ENCODE results near the gene ATP11A. TPM values are rescaled to one million over a fixed set of nuclear protein-coding genes. Genes with fewer than 3 reads are reported as not detected.
"Not testable (repeated sequence)": the region's sequence is repeated elsewhere in the genome, so short reads cannot be mapped to it uniquely, and the experiment has no call there.

ATP11A gene
- total and polyA plus RNA-seq, 5 donors from 2014 or later, result 3.8 to 75.7 (median 5.0) TPM

- Mint-ChIP-seq H3K4me1 (peaks cover 0 to 2% (median 0%) of the 10 kb centered on the region in 4 donors), H3K27me3 (no peaks in the 10 kb centered on the region), H3K9me3 (no peaks in the 10 kb centered on the region), H3K36me3 (peaks cover 22% of the 10 kb centered on the region), H3K4me3 (no peak overlapping the region), H3K27ac (no peak overlapping the region)
- Histone ChIP-seq H3K27ac (ENCODE audit: insufficient read depth, low read length, poor library complexity, severe bottlenecking) (no peak overlapping the region), H3K36me3 (ENCODE audit: control insufficient read depth, insufficient read depth, low read length) (peaks cover 27% of the 10 kb centered on the region), H3K4me3 (ENCODE audit: low read depth, low read length) (no peak overlapping the region), H3K4me1 (ENCODE audit: control insufficient read depth, insufficient read depth, low read length, poor library complexity, severe bottlenecking) (no peaks in the 10 kb centered on the region), H3K27me3 (ENCODE audit: control insufficient read depth, insufficient read depth, low read length) (no peaks in the 10 kb centered on the region), H3K9me3 (ENCODE audit: control insufficient read depth in 2 of 2, low read length in 2 of 2) (no peaks in the 10 kb centered on the region)
- DNase-seq (no peak), ATAC-seq (ENCODE audit: low read depth in 2 of 2) (no peak)
Observed at GRCh38 chr13:112881656-112882554, 192.1 kb downstream of the ATP11A start.

- ATAC-seq (ENCODE audit: low read depth in 2 of 2) (no peak), DNase-seq (no peak)
- Histone ChIP-seq H3K4me1 (ENCODE audit: control insufficient read depth, insufficient read depth, low read length, poor library complexity, severe bottlenecking) (no peaks in the 10 kb centered on the region), H3K27me3 (ENCODE audit: control insufficient read depth, insufficient read depth, low read length) (no peaks in the 10 kb centered on the region), H3K9me3 (ENCODE audit: control insufficient read depth in 2 of 2, low read length in 2 of 2) (no peaks in the 10 kb centered on the region), H3K36me3 (ENCODE audit: control insufficient read depth, insufficient read depth, low read length) (peaks cover 27% of the 10 kb centered on the region), H3K4me3 (ENCODE audit: low read depth, low read length) (no peak overlapping the region), H3K27ac (ENCODE audit: insufficient read depth, low read length, poor library complexity, severe bottlenecking) (no peak overlapping the region)
- H3K36me3 Mint-ChIP-seq, result peaks cover 22% of the 10 kb centered on the region
- no peaks in the 10 kb centered on the region for H3K9me3 Mint-ChIP-seq
- peak overlapping the region in 1 of 3 donors; percentile 73 for H3K27ac Mint-ChIP-seq
- H3K27me3 Mint-ChIP-seq, result no peaks in the 10 kb centered on the region
- H3K4me1 Mint-ChIP-seq, result peaks cover 0 to 2% (median 0%) of the 10 kb centered on the region in 4 donors
- no peak overlapping the region for H3K4me3 Mint-ChIP-seq
Observed at GRCh38 chr13:112882555-112883024, 192.8 kb downstream of the ATP11A start.

- H3K27me3 ChIP-seq (ENCODE audit: control insufficient read depth, insufficient read depth, low read length), result no peaks in the 10 kb centered on the region
- H3K4me1 ChIP-seq (ENCODE audit: control insufficient read depth, insufficient read depth, low read length, poor library complexity, severe bottlenecking), result no peaks in the 10 kb centered on the region
- Mint-ChIP-seq H3K9me3 (no peaks in the 10 kb centered on the region), H3K27me3 (no peaks in the 10 kb centered on the region), H3K36me3 (peaks cover 16% of the 10 kb centered on the region), H3K4me3 (no peak overlapping the region), H3K27ac (no peak overlapping the region), H3K4me1 (no peaks in the 10 kb centered on the region)
- ATAC-seq (ENCODE audit: low read depth in 2 of 2), result no peak
- no peak for DNase-seq
- H3K27ac ChIP-seq (ENCODE audit: insufficient read depth, low read length, poor library complexity, severe bottlenecking), result no peak overlapping the region
- H3K4me3 ChIP-seq (ENCODE audit: low read depth, low read length), result no peak overlapping the region
- peaks cover 24% of the 10 kb centered on the region for H3K36me3 ChIP-seq (ENCODE audit: control insufficient read depth, insufficient read depth, low read length)
- no peaks in the 10 kb centered on the region for H3K9me3 ChIP-seq (ENCODE audit: control insufficient read depth in 2 of 2, low read length in 2 of 2)
Observed at GRCh38 chr13:112883241-112883945, 193.6 kb downstream of the ATP11A start.

- H3K27me3 ChIP-seq (ENCODE audit: control insufficient read depth, insufficient read depth, low read length); H3K27ac ChIP-seq (ENCODE audit: insufficient read depth, low read length, poor library complexity, severe bottlenecking); H3K4me1 ChIP-seq (ENCODE audit: control insufficient read depth, insufficient read depth, low read length, poor library complexity, severe bottlenecking); H3K27me3 Mint-ChIP-seq; H3K9me3 Mint-ChIP-seq; H3K27ac Mint-ChIP-seq; DNase-seq; ATAC-seq (ENCODE audit: low read depth in 2 of 2); H3K4me3 Mint-ChIP-seq; H3K9me3 ChIP-seq (ENCODE audit: control insufficient read depth in 2 of 2, low read length in 2 of 2); H3K36me3 Mint-ChIP-seq; H3K4me1 Mint-ChIP-seq; H3K4me3 ChIP-seq (ENCODE audit: low read depth, low read length): not testable (repeated sequence)
- H3K36me3 ChIP-seq (ENCODE audit: control insufficient read depth, insufficient read depth, low read length), result peaks cover 18% of the 10 kb centered on the region
Observed at GRCh38 chr13:112884700-112885099, 194.9 kb downstream of the ATP11A start.

GRCh38 chr13:112885242-112885781 is 195.5 kb downstream of the ATP11A start:
- Histone ChIP-seq H3K4me3 (ENCODE audit: low read depth, low read length) (no peak overlapping the region), H3K27me3 (ENCODE audit: control insufficient read depth, insufficient read depth, low read length) (no peaks in the 10 kb centered on the region), H3K36me3 (ENCODE audit: control insufficient read depth, insufficient read depth, low read length) (peaks cover 13% of the 10 kb centered on the region), H3K27ac (ENCODE audit: insufficient read depth, low read length, poor library complexity, severe bottlenecking) (no peak overlapping the region), H3K9me3 (ENCODE audit: control insufficient read depth in 2 of 2, low read length in 2 of 2) (no peaks in the 10 kb centered on the region), H3K4me1 (ENCODE audit: control insufficient read depth, insufficient read depth, low read length, poor library complexity, severe bottlenecking) (no peaks in the 10 kb centered on the region)
- ATAC-seq (ENCODE audit: low read depth in 2 of 2), result no peak
- no peaks in the 10 kb centered on the region for H3K9me3 Mint-ChIP-seq
- H3K27me3 Mint-ChIP-seq, result peaks cover under 1% of the 10 kb centered on the region
- no peak for DNase-seq
- peak overlapping the region in 1 of 3 donors; percentile 46 for H3K27ac Mint-ChIP-seq
- no peaks in the 10 kb centered on the region for H3K4me1 Mint-ChIP-seq
- H3K4me3 Mint-ChIP-seq, result no peak overlapping the region
- peaks cover 4% of the 10 kb centered on the region for H3K36me3 Mint-ChIP-seq

- Histone ChIP-seq H3K27ac (ENCODE audit: insufficient read depth, low read length, poor library complexity, severe bottlenecking) (no peak overlapping the region), H3K4me1 (ENCODE audit: control insufficient read depth, insufficient read depth, low read length, poor library complexity, severe bottlenecking) (no peaks in the 10 kb centered on the region), H3K27me3 (ENCODE audit: control insufficient read depth, insufficient read depth, low read length) (no peaks in the 10 kb centered on the region), H3K9me3 (ENCODE audit: control insufficient read depth in 2 of 2, low read length in 2 of 2) (no peaks in the 10 kb centered on the region), H3K4me3 (ENCODE audit: low read depth, low read length) (no peak overlapping the region), H3K36me3 (ENCODE audit: control insufficient read depth, insufficient read depth, low read length) (peaks cover 8% of the 10 kb centered on the region)
- Mint-ChIP-seq H3K9me3 (no peaks in the 10 kb centered on the region), H3K27me3 (peaks cover 4% of the 10 kb centered on the region), H3K36me3 (no peaks in the 10 kb centered on the region), H3K4me1 (no peaks in the 10 kb centered on the region), H3K4me3 (no peak overlapping the region), H3K27ac (no peak overlapping the region)
- ATAC-seq (ENCODE audit: low read depth in 2 of 2) (no peak), DNase-seq (no peak)
Observed at GRCh38 chr13:112885782-112886268, 196.0 kb downstream of the ATP11A start.

- H3K36me3 ChIP-seq (ENCODE audit: control insufficient read depth, insufficient read depth, low read length), result peaks cover 6% of the 10 kb centered on the region
- no peaks in the 10 kb centered on the region for H3K9me3 ChIP-seq (ENCODE audit: control insufficient read depth in 2 of 2, low read length in 2 of 2)
- Mint-ChIP-seq H3K27me3 (peaks cover 4% of the 10 kb centered on the region), H3K9me3 (no peaks in the 10 kb centered on the region), H3K4me3 (no peak overlapping the region), H3K4me1 (no peaks in the 10 kb centered on the region), H3K36me3 (no peaks in the 10 kb centered on the region), H3K27ac (no peak overlapping the region)
- no peak overlapping the region for H3K4me3 ChIP-seq (ENCODE audit: low read depth, low read length)
- no peaks in the 10 kb centered on the region for H3K27me3 ChIP-seq (ENCODE audit: control insufficient read depth, insufficient read depth, low read length)
- DNase-seq (no peak), ATAC-seq (ENCODE audit: low read depth in 2 of 2) (no peak)
- H3K4me1 ChIP-seq (ENCODE audit: control insufficient read depth, insufficient read depth, low read length, poor library complexity, severe bottlenecking), result no peaks in the 10 kb centered on the region
- H3K27ac ChIP-seq (ENCODE audit: insufficient read depth, low read length, poor library complexity, severe bottlenecking), result no peak overlapping the region
Observed at GRCh38 chr13:112887151-112887550, 197.3 kb downstream of the ATP11A start.

All from CD4-positive, CD25-positive, alpha-beta regulatory T cell (primary cell).